IgD-negative memory B cell (primary cell): ENCODE measurements around the gene ALDH1A3. TPM values are rescaled to one million over a fixed set of nuclear protein-coding genes. Genes with fewer than 3 reads are reported as not detected.
A peak's percentile ranks its signal among the peaks of the same experiment; 100 is the strongest.

ENCODE experiments used
- H3K27ac Mint-ChIP-seq, 3 donors: one replicate each; pipeline ENCODE4 v1.8.0; 2020 to 2022; ENCODE audit warnings: mild to moderate bottlenecking in 3 of 3, mixed read lengths in 3 of 3, moderate library complexity in 1 of 3
- H3K27me3 Mint-ChIP-seq: one replicate; pipeline ENCODE4 v1.8.0; 2021; ENCODE audit warnings: mixed read lengths
- H3K36me3 Mint-ChIP-seq: one replicate; pipeline ENCODE4 v1.8.0; 2020; ENCODE audit warnings: mild to moderate bottlenecking, mixed read lengths
- H3K4me1 Mint-ChIP-seq, 3 donors: one replicate each; pipeline ENCODE4 v1.8.0; 2020 to 2022; ENCODE audit warnings: mixed read lengths in 3 of 3, mild to moderate bottlenecking in 1 of 3
- H3K4me3 Mint-ChIP-seq, 4 donors: one replicate each; pipeline ENCODE4 v1.8.0; 2020 to 2022; ENCODE audit warnings: mild to moderate bottlenecking in 4 of 4, mixed read lengths in 4 of 4, moderate library complexity in 3 of 4
- H3K9me3 Mint-ChIP-seq, 3 donors: one replicate each; pipeline ENCODE4 v1.8.0; 2020 to 2021; ENCODE audit warnings: mixed read lengths in 3 of 3, mild to moderate bottlenecking in 1 of 3
- polyA plus RNA-seq: library from polyadenylated mRNA; unstranded; fragments of 300-500 nt; fragmentation: Illumina TruSeq; gene quantifications from one replicate; pipeline ENCODE4 v1.2.3, GENCODE V29; 2021

ALDH1A3 gene
- polyA plus RNA-seq, 1 donor from 2014 or later = not detected

GRCh38 chr15:100947760-100948429 lies 68.3 kb downstream of the ALDH1A3 start:
- Mint-ChIP-seq H3K36me3 (peaks cover 5% of the 10 kb centered on the region), H3K27me3 (no peaks in the 10 kb centered on the region), H3K9me3 (peaks cover 0 to 4% (median 0%) of the 10 kb centered on the region in 3 donors), H3K4me3 (peak overlapping the region; percentile 61 to 85 (median 82)), H3K4me1 (peaks cover 29 to 51% (median 41%) of the 10 kb centered on the region in 3 donors), H3K27ac (peak overlapping the region in 1 of 3 donors; percentile 17)

GRCh38 chr15:100948430-100948762 lies 68.8 kb downstream of the ALDH1A3 start:
- peak overlapping the region; percentile 33 to 85 (median 82) for H3K4me3 Mint-ChIP-seq
- peaks cover 25 to 50% (median 36%) of the 10 kb centered on the region in 3 donors for H3K4me1 Mint-ChIP-seq
- H3K27me3 Mint-ChIP-seq = no peaks in the 10 kb centered on the region
- H3K36me3 Mint-ChIP-seq = peaks cover 5% of the 10 kb centered on the region
- peaks cover 0 to 4% (median 0%) of the 10 kb centered on the region in 3 donors for H3K9me3 Mint-ChIP-seq
- H3K27ac Mint-ChIP-seq = peak overlapping the region in 1 of 3 donors; percentile 17

GRCh38 chr15:100949691-100950090 lies 70.1 kb downstream of the ALDH1A3 start:
- Mint-ChIP-seq H3K27ac (no peak overlapping the region), H3K4me3 (peak overlapping the region in 1 of 4 donors; percentile 19), H3K4me1 (peaks cover 16 to 48% (median 26%) of the 10 kb centered on the region in 3 donors), H3K27me3 (no peaks in the 10 kb centered on the region), H3K36me3 (no peaks in the 10 kb centered on the region), H3K9me3 (peaks cover 0 to 4% (median 0%) of the 10 kb centered on the region in 3 donors)

- Mint-ChIP-seq H3K27me3 (no peaks in the 10 kb centered on the region), H3K36me3 (peaks cover 3% of the 10 kb centered on the region), H3K4me1 (peaks cover 17 to 48% (median 34%) of the 10 kb centered on the region in 3 donors), H3K27ac (no peak overlapping the region), H3K4me3 (no peak overlapping the region), H3K9me3 (peaks cover 0 to 4% (median 0%) of the 10 kb centered on the region in 3 donors)
Observed at GRCh38 chr15:100951965-100952364, 72.3 kb downstream of the ALDH1A3 start.

GRCh38 chr15:100952566-100952965 lies 72.9 kb downstream of the ALDH1A3 start:
- Mint-ChIP-seq H3K36me3 (peaks cover 3% of the 10 kb centered on the region), H3K27ac (no peak overlapping the region), H3K4me3 (no peak overlapping the region), H3K9me3 (peaks cover 0 to 4% (median 0%) of the 10 kb centered on the region in 3 donors), H3K27me3 (no peaks in the 10 kb centered on the region), H3K4me1 (peaks cover 17 to 46% (median 33%) of the 10 kb centered on the region in 3 donors)

GRCh38 chr15:100958326-100959065 lies 78.9 kb downstream of the ALDH1A3 start:
- Mint-ChIP-seq H3K27me3 (no peaks in the 10 kb centered on the region), H3K9me3 (no peaks in the 10 kb centered on the region), H3K36me3 (peaks cover 3% of the 10 kb centered on the region), H3K4me3 (peak overlapping the region in 1 of 4 donors; percentile 62), H3K4me1 (peaks cover 4 to 28% (median 21%) of the 10 kb centered on the region in 3 donors), H3K27ac (no peak overlapping the region)

GRCh38 chr15:100959066-100960050 lies 79.7 kb downstream of the ALDH1A3 start:
- H3K4me3 Mint-ChIP-seq = no peak overlapping the region
- peaks cover 4 to 23% (median 21%) of the 10 kb centered on the region in 3 donors for H3K4me1 Mint-ChIP-seq
- no peak overlapping the region for H3K27ac Mint-ChIP-seq
- H3K36me3 Mint-ChIP-seq = peaks cover 3% of the 10 kb centered on the region
- no peaks in the 10 kb centered on the region for H3K9me3 Mint-ChIP-seq
- H3K27me3 Mint-ChIP-seq = no peaks in the 10 kb centered on the region

Other genes with a start within 250 kb of the ALDH1A3 start
- 13.2 TPM for gene LRRK1, start 39.5 kb downstream of the ALDH1A3 start, polyA plus RNA-seq